NOMO-1 treated with DMSO at 0.1 percent for 48 hours (cell line): ENCODE data around the gene SORCS2.

ENCODE experiments used
- DNase-seq: peaks from one replicate; lab custom pipeline; 2025; ENCODE audit not compliant: unreplicated experiment; lab: John Stamatoyannopoulos, UW

Gene SORCS2

DNA sequence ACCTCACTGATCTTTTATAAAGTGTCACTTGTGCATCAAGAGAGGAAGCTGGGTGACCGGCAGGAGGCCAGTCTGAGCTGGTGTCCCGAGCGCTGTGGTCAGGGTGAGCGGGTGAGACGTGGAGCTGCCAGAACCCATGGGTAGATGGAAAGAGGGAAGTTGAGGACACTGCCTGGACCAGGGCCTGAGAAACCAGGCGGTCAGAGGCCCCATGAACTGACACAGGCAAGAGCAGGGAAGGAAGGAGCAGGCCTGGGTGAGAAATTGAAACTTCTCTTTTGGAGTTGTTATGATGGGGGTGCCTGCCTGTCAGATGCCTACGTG, 554.7 kb downstream of the SORCS2 start:
- DNase-seq = no peak

DNA sequence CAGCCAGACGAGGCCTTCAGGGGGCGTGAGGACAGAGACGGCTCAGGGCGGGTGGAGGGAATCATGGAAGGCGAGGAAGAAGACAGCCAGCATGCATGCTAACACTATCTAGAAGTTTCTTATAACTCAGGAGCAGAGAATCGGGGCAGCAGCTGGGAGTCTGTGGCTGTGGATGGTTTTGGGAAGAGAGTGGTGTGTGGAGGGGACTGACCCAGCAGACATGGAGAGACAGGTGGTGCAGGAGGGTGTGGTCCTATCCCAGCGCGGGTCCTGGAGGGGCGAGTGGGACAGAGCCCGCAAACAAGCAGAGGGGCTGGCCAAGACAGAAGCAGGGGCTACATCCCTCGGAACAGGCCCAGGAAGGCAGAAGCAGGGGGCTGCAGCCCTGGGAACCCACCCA, 555.2 kb downstream of the SORCS2 start:
- DNase-seq = no peak

- DNase-seq = no peak
Measured at GRCh38 chr4:7750523-7750922, 558.2 kb downstream of the SORCS2 start.

- no peak for DNase-seq
Measured at GRCh38 chr4:7750972-7751371, 558.6 kb downstream of the SORCS2 start.

- no peak for DNase-seq
Measured at GRCh38 chr4:7752649-7753048, 560.3 kb downstream of the SORCS2 start.

GRCh38 chr4:7753271-7753670, 560.9 kb downstream of the SORCS2 start:
- no peak for DNase-seq

DNA sequence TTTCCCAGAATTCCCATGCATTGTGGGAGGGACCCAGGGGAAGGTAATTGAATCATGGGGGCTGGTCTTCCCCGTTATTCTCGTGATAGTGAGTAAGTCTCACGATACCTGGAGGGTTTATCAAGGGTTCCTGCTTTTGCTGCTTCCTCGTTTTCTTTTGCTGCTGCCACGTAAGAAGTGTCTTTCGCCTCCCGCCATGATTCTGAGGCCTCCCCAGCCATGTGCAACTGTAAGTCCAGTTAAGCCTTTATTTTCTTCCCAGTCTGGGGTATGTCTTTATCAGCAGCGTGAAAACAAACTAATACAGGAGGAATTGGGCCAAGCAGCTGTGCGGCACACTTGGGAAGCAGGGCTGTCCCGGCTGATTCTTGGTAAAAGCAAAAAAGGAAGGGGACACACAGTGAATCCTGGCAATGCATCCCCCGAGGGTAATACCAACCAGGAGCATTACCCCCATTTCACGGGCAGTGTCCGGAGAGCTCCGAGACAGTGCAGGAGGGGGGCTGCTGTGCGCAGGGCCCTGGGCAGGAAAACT, 561.7 kb downstream of the SORCS2 start:
- DNase-seq = no peak

DNA sequence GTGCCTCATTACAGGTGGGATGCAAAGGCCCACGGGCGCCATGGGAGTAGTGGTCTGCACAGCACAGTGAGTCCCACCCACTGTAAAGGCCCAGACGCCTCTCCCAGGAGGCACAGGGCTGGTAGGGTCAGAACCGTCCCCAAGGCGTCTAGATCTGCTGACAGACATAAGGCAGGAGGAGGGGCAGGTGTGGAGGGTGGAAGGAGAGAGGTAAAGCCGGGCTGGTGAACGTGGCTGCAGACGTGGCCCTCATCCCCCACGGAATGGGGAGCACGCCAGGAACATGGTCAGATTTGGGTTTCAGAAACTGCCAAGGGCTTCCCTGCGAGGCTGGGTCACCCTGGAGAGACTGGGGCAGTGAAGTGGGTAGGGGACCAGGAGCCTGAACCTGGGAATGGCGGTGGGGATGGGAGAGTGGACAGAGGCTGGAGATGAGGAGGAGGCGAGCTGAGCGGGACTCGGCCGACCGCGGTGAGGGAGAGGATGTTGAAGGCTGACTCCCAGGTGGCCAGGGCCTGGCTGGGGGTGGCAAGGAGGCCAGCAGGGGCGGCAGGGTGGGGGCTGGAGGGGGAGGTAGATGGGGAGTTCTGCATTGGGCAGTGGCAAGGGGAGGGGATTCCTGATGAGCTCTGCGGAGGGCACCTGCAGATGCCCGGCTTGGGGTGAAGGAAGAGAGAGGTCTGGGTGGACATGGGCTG, 562.4 kb downstream of the SORCS2 start:
- DNase-seq = no peak

GRCh38 chr4:7755561-7755960, 563.2 kb downstream of the SORCS2 start:
- no peak for DNase-seq

GRCh38 chr4:7756071-7756470, 563.7 kb downstream of the SORCS2 start:
- DNase-seq = no peak

- DNase-seq = no peak
Measured at GRCh38 chr4:7756561-7757355, 564.4 kb downstream of the SORCS2 start.

GRCh38 chr4:7757501-7758471, 565.4 kb downstream of the SORCS2 start:
- no peak for DNase-seq

GRCh38 chr4:7758476-7758875, 566.1 kb downstream of the SORCS2 start:
- no peak for DNase-seq

DNA sequence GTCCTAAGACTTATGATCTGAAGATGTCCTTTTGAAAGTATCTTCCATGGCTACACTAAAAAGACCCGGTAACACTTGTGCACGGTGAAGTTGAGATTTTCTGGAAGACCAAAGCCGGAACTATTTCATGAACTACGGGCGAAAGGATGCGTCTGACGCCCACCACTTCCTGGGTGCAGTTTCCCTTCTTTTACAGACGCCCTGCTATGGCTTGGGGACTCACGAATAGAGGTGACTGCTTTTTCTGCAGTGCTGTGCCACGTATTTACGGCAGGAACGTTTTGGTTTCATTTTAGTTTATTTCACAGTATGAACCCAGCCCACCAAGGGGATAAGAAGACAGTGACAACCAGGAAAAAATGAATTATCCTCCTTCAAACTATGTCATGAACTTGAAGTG, 566.9 kb downstream of the SORCS2 start:
- no peak for DNase-seq

GRCh38 chr4:7759635-7760034, 567.3 kb downstream of the SORCS2 start:
- DNase-seq = no peak

GRCh38 chr4:7760228-7760627, 567.9 kb downstream of the SORCS2 start:
- DNase-seq = no peak

DNA sequence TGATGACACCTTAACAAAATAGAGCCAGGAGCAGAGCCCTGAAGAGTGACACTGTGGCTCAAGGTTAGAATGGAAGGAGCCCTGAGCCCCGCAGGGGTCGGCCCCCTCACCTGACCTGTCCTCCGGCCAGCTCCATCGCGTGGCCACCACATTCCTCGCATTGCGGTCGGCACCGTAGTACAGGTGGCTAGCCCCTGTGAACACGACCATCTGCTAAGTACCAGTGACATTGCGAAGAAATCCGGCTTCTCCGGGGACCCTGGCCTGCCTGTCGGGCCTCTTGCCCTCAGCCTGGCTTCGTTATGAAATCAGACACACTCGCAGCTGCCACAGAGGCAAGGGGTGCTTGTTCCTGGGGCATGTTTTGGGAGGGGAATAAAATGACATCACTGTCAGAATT, 568.4 kb downstream of the SORCS2 start:
- DNase-seq = no peak

DNA sequence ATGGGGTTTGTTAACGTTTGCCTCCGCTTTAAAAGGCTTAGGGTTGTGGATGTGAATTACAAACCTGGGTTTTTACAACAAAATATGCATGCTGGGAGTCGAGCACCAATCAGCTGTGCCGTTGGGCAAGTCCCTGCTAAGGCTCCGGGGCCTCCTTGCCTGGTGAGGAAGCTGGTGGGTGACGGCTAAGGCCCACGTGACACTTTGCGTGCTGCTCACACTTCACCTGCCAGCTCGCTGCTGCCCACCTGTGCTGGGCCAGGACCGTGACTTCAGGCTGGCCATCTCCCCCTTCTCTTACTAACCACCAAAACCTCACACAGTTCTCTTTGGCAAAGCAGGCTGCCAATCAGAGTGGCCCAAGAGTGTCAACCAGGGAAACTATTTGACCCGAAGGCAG, 569.0 kb downstream of the SORCS2 start:
- no peak for DNase-seq

DNA sequence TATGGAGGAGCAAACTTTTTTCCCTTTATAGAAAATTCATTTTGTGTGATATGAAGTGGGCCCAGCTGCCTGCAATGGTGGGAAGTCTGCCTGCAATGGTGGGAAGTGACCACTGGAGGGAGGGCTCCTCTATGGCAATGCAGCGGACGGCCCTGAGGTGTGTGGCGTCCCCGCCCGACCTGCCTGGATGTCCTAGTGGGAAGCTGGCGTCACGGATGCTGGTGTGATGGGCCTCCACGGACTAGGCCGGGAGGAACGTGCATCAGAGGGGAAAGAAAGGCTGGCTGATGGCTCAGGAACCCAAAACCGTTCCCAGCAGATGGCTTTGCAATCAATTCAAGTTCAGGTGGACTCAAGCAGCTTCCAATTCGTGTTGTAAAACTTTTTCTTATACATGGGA, 569.4 kb downstream of the SORCS2 start:
- peak; percentile 13 for DNase-seq

DNA sequence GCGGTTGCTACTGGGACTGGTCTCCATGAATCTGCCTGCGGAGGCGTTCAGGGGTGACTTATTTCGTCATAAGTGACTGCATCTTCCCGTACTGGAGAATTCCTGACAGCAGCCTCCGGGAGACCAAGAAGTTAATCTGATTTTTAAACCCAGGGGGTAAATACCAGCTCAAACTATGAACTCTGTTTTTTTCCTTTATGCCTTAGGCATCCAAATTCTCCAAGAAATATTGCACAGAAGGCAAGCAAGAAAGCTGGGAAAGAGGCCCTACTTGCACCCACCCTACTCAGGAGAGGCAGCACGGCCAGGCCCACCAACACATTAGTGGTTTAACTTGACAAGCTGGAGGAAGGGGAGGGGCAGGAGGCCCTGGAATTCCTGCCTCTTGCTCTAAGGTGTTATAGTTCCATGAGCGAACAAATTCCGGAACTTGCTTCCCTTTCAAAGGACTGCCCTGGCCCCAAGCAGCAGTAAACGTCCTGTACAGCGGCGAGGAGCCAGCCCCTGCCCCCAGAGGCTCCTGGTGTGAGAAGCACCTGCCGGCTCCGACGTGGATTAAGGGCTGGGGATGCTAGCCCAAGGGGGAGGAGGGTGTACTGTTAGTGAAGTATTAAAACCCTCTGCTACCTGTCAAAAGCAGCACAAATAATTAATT, 570.2 kb downstream of the SORCS2 start:
- DNase-seq = no peak

GRCh38 chr4:7763106-7763505, 570.8 kb downstream of the SORCS2 start:
- no peak for DNase-seq
